Ascending aorta (tissue), 2 donors: Measurements from ENCODE around the gene SAMD4B. TPM values are rescaled to one million over a fixed set of nuclear protein-coding genes. Genes with fewer than 3 reads are reported as not detected.
A peak's percentile ranks its signal among the peaks of the same experiment; 100 is the strongest.

Experiments used
- DNase-seq, 2 donors: peaks; one replicate each; pipeline ENCODE4 v3.0.0-alpha.2; 2019; ENCODE audit warnings: low spot score in 2 of 2
- H3K27ac ChIP-seq, 2 donors: fragments of 200-600 bp; sonication (generic); one replicate each; pipeline ENCODE4 v1.5.1; 2016 to 2017; ENCODE audit warnings: mild to moderate bottlenecking in 1 of 2
- H3K27me3 ChIP-seq: fragments of 200-600 bp; sonication (generic); one replicate; pipeline ENCODE4 v1.5.1; 2017
- H3K36me3 ChIP-seq, 2 donors: fragments of 200-600 bp; sonication (generic); one replicate each; pipeline ENCODE4 v1.5.1; 2016
- H3K4me1 ChIP-seq, 2 donors: fragments of 200-600 bp; sonication (generic); one replicate each; pipeline ENCODE4 v1.5.1; 2016 to 2017; ENCODE audit warnings: mild to moderate bottlenecking in 1 of 2
- H3K4me3 ChIP-seq, 2 donors: fragments of 200-600 bp; sonication (generic); one replicate each; pipeline ENCODE4 v1.5.1; 2016 to 2017; ENCODE audit warnings: mild to moderate bottlenecking in 1 of 2
- H3K9me3 ChIP-seq, 2 donors: fragments of 200-600 bp; sonication (generic); one replicate each; pipeline ENCODE4 v1.5.1; 2016
- CTCF ChIP-seq, 3 experiments: fragments of 200-600 bp in 2 of 3; fragments of 450-650 bp in 1 of 3; sonication (generic) in 2 of 3; IDR thresholded peaks; one replicate each; pipeline ENCODE4 v1.5.1; 2016 to 2019; ENCODE audit warnings: antibody characterized with exemption in 3 of 3, mild to moderate bottlenecking in 1 of 3, moderate library complexity in 1 of 3
- intact Hi-C: fragments of 100-400 bp; cut with DNase I; formaldehyde crosslinking; loops from one replicate; pipeline ENCODE4 v1.15.1; 2023
- total RNA-seq: library from RNA; depleted of rRNA; stranded (reverse); fragments of >200 nt; gene quantifications from one replicate; pipeline ENCODE4 v1.1.0, GENCODE V29; 2016

The SAMD4B gene
- total RNA-seq, 1 donor from 2014 or later, result 358 TPM

- Histone ChIP-seq H3K36me3 (peaks cover 32 to 46% of the 10 kb centered on the region in 2 donors), H3K27me3 (no peaks in the 10 kb centered on the region), H3K4me3 (no peak overlapping the region), H3K9me3 (no peaks in the 10 kb centered on the region), H3K27ac (no peak overlapping the region), H3K4me1 (peaks cover 6 to 20% of the 10 kb centered on the region in 2 donors)
- no peak for TF ChIP-seq CTCF (IDR thresholded peaks at IDR 0.05)
- no peak for DNase-seq
- intact Hi-C loops, result no loop called here
These were observed 83.9 kb downstream of the SAMD4B start for GRCh38 chr19:39426170-39426569.

DNA sequence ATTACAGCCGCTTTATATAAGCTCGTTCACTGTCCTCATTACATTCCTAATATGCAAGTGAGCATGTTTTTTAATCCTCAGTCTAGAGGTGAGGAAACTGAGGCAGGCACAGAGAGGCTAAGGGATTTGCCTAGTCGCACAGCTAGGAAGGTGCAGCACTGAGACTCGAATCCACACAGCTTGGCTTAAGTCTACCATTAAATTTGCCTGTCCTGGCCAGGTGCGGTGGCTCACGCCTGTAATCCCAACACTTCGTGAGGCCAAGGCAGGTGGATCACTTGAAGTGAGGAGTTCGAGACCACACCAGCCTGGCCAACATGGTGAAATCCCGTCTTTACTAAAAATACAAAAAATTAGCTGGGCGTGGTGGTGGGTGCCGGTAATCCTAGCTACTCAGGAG lies 85.5 kb downstream of the SAMD4B start:
- DNase-seq, result no peak
- Histone ChIP-seq H3K27ac (peak overlapping the region in 1 of 2 donors; percentile 83), H3K27me3 (no peaks in the 10 kb centered on the region), H3K4me1 (peaks cover 6 to 20% of the 10 kb centered on the region in 2 donors), H3K9me3 (no peaks in the 10 kb centered on the region), H3K4me3 (no peak overlapping the region), H3K36me3 (peaks cover 24 to 45% of the 10 kb centered on the region in 2 donors)
- intact Hi-C loops, result no loop called here
- TF ChIP-seq CTCF (IDR thresholded peaks at IDR 0.05), result no peak

GRCh38 chr19:39428283-39429112 lies 86.3 kb downstream of the SAMD4B start:
- TF ChIP-seq CTCF (IDR thresholded peaks at IDR 0.05), result no peak
- intact Hi-C loops, result no loop called here
- no peaks in the 10 kb centered on the region for H3K9me3 ChIP-seq
- peak overlapping the region; percentile 1 to 32 for H3K4me3 ChIP-seq
- H3K4me1 ChIP-seq, result peaks cover 6 to 20% of the 10 kb centered on the region in 2 donors
- H3K36me3 ChIP-seq, result peaks cover 24 to 45% of the 10 kb centered on the region in 2 donors
- peak in 1 of 2 donors; percentile 83 for DNase-seq
- no peaks in the 10 kb centered on the region for H3K27me3 ChIP-seq
- peak overlapping the region; percentile 83 to 85 for H3K27ac ChIP-seq

DNA sequence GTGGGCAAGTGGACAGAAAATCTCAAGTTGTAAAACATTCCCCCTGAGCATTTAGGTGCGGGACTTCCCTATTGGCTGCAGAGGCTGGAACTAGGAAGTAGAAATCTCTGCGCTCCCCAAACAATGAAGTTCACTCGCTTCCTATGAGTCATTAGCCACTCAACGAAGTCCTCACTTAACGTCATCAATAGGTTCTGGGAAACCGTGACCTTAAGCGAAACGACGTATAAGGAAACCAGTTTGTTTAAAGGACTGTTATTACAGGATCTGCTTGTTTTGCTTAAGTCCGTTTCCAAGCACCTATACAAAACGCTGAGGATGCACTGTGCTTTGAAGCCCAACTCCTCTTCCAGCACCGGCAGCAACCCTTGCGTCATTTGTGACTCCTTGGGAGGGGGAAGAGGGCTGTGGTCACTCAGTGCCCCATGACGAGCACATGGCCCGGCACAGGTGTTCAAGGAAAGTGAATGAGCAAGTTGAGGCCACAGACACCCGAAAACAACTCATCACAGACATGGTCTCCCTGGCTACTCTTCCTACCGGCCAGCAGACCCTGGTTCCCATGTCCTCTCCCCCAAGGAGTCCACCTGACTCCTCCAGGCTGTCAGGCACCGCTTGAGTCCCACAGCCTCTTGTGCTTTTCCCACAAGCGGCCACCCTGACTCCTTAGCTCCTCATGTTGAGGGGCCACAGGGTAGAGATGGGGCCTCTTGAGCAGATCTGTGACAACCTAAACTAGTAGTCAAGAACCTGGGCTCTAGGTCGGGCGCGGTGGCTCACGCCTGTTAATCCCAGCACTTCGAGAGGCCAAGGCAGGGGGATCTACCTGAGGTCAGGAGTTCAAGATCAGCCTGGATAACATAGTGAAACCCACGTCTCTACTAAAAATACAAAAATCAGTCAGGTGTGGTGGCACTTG lies 88.7 kb downstream of the SAMD4B start:
- peaks cover 13 to 36% of the 10 kb centered on the region in 2 donors for H3K4me1 ChIP-seq
- intact Hi-C loops, result no loop called here

More for the DNA sequence above, 88.7 kb downstream of the SAMD4B start:
- peak; percentile 65 to 82 for DNase-seq
- H3K36me3 ChIP-seq, result peaks cover 25 to 40% of the 10 kb centered on the region in 2 donors
- peak overlapping the region; percentile 51 to 78 for H3K27ac ChIP-seq
- no peaks in the 10 kb centered on the region for H3K9me3 ChIP-seq
- no peak overlapping the region for H3K4me3 ChIP-seq
- no peaks in the 10 kb centered on the region for H3K27me3 ChIP-seq
- no peak for TF ChIP-seq CTCF (IDR thresholded peaks at IDR 0.05)
